Activated CD8-positive, alpha-beta T cell treated with anti-CD3 and anti-CD28 coated beads for 36 hours (primary cell): ENCODE results near the gene OR51E1. TPM values are rescaled to one million over a fixed set of nuclear protein-coding genes. Genes with fewer than 3 reads are reported as not detected.

Source experiments
- ATAC-seq: fragments of 200-7000 bp; cut with Tn5 transposase; one replicate; pipeline ENCODE4 v1.10.0; 2021; ENCODE audit warnings: mild to moderate bottlenecking, moderate library complexity
- CTCF ChIA-PET: fragments of 350-600 bp; sonication (Branson Sonifier 250); formaldehyde crosslinking; loops from one replicate; lab custom pipeline; 2021; ENCODE audit warnings: antibody characterized with exemption; lab: Charles Lee
- POLR2A ChIA-PET: fragments of 350-600 bp; sonication (Branson Sonifier 250); formaldehyde crosslinking; loops from one replicate; lab custom pipeline; 2021; ENCODE audit warnings: antibody characterized with exemption; lab: Charles Lee
- DNase-seq: peaks from one replicate; pipeline ENCODE4 v3.0.0-alpha.2; 2020
- H3K27ac Mint-ChIP-seq: one replicate; pipeline ENCODE4 v1.8.0; 2021; ENCODE audit warnings: mild to moderate bottlenecking, mixed read lengths
- H3K27me3 Mint-ChIP-seq: one replicate; pipeline ENCODE4 v1.8.0; 2021; ENCODE audit warnings: mixed read lengths
- H3K36me3 Mint-ChIP-seq: one replicate; pipeline ENCODE4 v1.8.0; 2021; ENCODE audit warnings: low read depth, mixed read lengths
- H3K4me1 Mint-ChIP-seq: one replicate; pipeline ENCODE4 v1.8.0; 2021; ENCODE audit warnings: low read depth, mixed read lengths
- H3K4me3 Mint-ChIP-seq: one replicate; pipeline ENCODE4 v1.8.0; 2021; ENCODE audit warnings: mild to moderate bottlenecking, moderate library complexity, mixed read lengths
- H3K9me3 Mint-ChIP-seq: one replicate; pipeline ENCODE4 v1.8.0; 2021; ENCODE audit warnings: mixed read lengths
- intact Hi-C: fragments of 100-400 bp; cut with micrococcal nuclease; formaldehyde crosslinking; loops from one replicate; pipeline ENCODE4 v1.10.0; 2022
- total RNA-seq, 2 experiments: library from RNA; stranded (reverse); gene quantifications; one replicate each; pipeline ENCODE4 v1.2.3, GENCODE V29; 2021
- TF ChIP-seq, protein P1 (sequence below): fragments of 200-600 bp; IDR thresholded peaks from one replicate; pipeline ENCODE4 v1.8.0; 2022; ENCODE audit warnings: antibody characterized with exemption, mild to moderate bottlenecking

OR51E1 gene
- total RNA-seq, 2 experiments from 2014 or later: not detected

- Mint-ChIP-seq H3K27ac (no peak overlapping the region), H3K4me3 (no peak overlapping the region), H3K27me3 (peaks cover 17% of the 10 kb centered on the region), H3K36me3 (no peaks in the 10 kb centered on the region), H3K9me3 (no peaks in the 10 kb centered on the region), H3K4me1 (no peaks in the 10 kb centered on the region)
- TF ChIP-seq, protein P1, sequence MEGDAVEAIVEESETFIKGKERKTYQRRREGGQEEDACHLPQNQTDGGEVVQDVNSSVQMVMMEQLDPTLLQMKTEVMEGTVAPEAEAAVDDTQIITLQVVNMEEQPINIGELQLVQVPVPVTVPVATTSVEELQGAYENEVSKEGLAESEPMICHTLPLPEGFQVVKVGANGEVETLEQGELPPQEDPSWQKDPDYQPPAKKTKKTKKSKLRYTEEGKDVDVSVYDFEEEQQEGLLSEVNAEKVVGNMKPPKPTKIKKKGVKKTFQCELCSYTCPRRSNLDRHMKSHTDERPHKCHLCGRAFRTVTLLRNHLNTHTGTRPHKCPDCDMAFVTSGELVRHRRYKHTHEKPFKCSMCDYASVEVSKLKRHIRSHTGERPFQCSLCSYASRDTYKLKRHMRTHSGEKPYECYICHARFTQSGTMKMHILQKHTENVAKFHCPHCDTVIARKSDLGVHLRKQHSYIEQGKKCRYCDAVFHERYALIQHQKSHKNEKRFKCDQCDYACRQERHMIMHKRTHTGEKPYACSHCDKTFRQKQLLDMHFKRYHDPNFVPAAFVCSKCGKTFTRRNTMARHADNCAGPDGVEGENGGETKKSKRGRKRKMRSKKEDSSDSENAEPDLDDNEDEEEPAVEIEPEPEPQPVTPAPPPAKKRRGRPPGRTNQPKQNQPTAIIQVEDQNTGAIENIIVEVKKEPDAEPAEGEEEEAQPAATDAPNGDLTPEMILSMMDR: no peak
- CTCF ChIA-PET: no interaction called here
- intact Hi-C loops: no loop called here
- POLR2A ChIA-PET: no interaction called here
- ATAC-seq (no peak), DNase-seq (no peak)
Measured at GRCh38 chr11:4671741-4672140, 28.0 kb downstream of the OR51E1 start.

DNA sequence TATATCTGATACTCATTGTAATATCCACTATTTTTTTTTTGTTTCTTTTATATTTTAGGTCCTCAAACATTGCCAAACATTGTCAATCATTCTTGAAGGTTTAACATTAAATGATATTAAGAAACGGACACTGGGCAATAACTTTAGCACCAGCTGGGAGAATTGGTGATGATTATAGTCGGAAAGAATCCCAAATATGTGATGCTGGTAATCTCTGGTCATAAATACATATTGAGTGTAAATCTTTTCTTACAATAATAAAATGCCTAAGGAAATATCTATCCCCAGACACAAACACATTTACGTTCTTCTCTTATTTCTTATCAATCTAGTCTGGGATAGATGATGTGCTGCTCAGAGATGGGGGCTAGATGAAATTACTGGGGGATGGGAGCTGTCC is 28.7 kb downstream of the OR51E1 start:
- no peaks in the 10 kb centered on the region for H3K9me3 Mint-ChIP-seq
- DNase-seq: no peak
- no peaks in the 10 kb centered on the region for H3K36me3 Mint-ChIP-seq
- TF ChIP-seq, protein P1: no peak
- intact Hi-C loops: no loop called here
- H3K27me3 Mint-ChIP-seq: peaks cover 17% of the 10 kb centered on the region
- no peak for ATAC-seq
- ChIA-PET POLR2A (no interaction called here), CTCF (no interaction called here)
- H3K4me1 Mint-ChIP-seq: no peaks in the 10 kb centered on the region
- H3K4me3 Mint-ChIP-seq: no peak overlapping the region
- H3K27ac Mint-ChIP-seq: no peak overlapping the region

GRCh38 chr11:4673781-4674180 is 30.0 kb downstream of the OR51E1 start:
- DNase-seq (no peak), ATAC-seq (no peak)
- POLR2A ChIA-PET: no interaction called here
- H3K36me3 Mint-ChIP-seq: no peaks in the 10 kb centered on the region
- CTCF ChIA-PET: no interaction called here
- intact Hi-C loops: no loop called here
- peaks cover 17% of the 10 kb centered on the region for H3K27me3 Mint-ChIP-seq
- H3K4me1 Mint-ChIP-seq: no peaks in the 10 kb centered on the region
- no peak overlapping the region for H3K27ac Mint-ChIP-seq
- TF ChIP-seq, protein P1: no peak
- H3K9me3 Mint-ChIP-seq: no peaks in the 10 kb centered on the region
- H3K4me3 Mint-ChIP-seq: no peak overlapping the region

DNA sequence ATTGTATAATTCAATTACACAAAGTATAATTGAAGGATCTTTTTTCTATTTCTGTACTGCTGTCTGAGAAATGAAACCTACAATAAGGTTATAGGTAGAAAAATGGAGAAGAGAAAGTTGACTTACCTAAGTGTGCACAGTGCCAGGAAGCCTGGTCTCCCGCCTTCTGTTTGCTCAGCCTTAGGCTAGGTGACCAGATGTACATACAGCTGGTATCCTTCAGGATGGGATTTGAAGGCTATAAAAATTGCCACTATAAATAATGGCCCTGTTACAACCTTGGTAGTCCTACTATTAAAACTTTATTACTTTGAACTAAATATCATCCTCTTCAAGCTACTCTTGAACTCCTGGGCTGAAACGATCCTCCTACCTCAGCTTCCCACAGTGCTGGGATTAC is 34.2 kb downstream of the OR51E1 start:
- no peak overlapping the region for H3K27ac Mint-ChIP-seq
- ChIA-PET POLR2A (no interaction called here), CTCF (no interaction called here)

GRCh38 chr11:4680341-4680740 is 36.6 kb downstream of the OR51E1 start:
- TF ChIP-seq, protein P1: no peak
- ATAC-seq (no peak), DNase-seq (no peak)
- H3K9me3 Mint-ChIP-seq: no peaks in the 10 kb centered on the region
- no peaks in the 10 kb centered on the region for H3K4me1 Mint-ChIP-seq
- intact Hi-C loops: no loop called here
- POLR2A ChIA-PET: no interaction called here
- CTCF ChIA-PET: no interaction called here
- H3K36me3 Mint-ChIP-seq: no peaks in the 10 kb centered on the region
- no peak overlapping the region for H3K27ac Mint-ChIP-seq
- H3K27me3 Mint-ChIP-seq: peaks cover 4% of the 10 kb centered on the region
- no peak overlapping the region for H3K4me3 Mint-ChIP-seq

More for the DNA sequence above, 34.2 kb downstream of the OR51E1 start:
- no peak overlapping the region for H3K4me3 Mint-ChIP-seq
- intact Hi-C loops: no loop called here
- H3K36me3 Mint-ChIP-seq: no peaks in the 10 kb centered on the region
- TF ChIP-seq, protein P1: no peak
- H3K9me3 Mint-ChIP-seq: no peaks in the 10 kb centered on the region
- H3K27me3 Mint-ChIP-seq: peaks cover 9% of the 10 kb centered on the region
- H3K4me1 Mint-ChIP-seq: no peaks in the 10 kb centered on the region
- ATAC-seq (no peak), DNase-seq (no peak)
